ENCODE measurements around the gene KRT71. TPM values are rescaled to one million over a fixed set of nuclear protein-coding genes. Genes with fewer than 3 reads are reported as not detected.

Gene KRT71
- total and polyA plus RNA-seq, 2 of the 8 experiments (the other 6 are each of a cell fraction or from before 2014, with no cell fraction given): not detected

DNA sequence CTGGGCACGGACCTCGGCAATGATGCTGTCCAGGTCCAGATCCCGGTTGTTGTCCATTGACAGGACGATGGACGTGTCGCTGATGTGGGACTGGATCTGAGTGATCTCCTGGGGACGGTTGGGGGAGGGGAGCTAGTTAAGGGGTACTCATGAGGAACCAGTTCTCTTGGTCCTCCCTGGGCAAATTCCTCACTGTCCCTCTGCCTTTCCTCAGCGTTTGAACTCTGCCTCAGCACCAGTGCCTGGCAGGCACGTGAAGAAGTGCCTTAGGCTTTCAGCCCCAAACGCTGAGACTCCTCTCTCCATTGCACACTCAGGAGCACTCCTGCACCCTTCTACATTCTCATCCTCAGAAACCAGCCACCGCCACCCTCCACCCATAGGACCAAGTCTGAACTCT is 38.6 kb upstream of the KRT71 start (continued):
- TF ChIP-seq, protein P1, sequence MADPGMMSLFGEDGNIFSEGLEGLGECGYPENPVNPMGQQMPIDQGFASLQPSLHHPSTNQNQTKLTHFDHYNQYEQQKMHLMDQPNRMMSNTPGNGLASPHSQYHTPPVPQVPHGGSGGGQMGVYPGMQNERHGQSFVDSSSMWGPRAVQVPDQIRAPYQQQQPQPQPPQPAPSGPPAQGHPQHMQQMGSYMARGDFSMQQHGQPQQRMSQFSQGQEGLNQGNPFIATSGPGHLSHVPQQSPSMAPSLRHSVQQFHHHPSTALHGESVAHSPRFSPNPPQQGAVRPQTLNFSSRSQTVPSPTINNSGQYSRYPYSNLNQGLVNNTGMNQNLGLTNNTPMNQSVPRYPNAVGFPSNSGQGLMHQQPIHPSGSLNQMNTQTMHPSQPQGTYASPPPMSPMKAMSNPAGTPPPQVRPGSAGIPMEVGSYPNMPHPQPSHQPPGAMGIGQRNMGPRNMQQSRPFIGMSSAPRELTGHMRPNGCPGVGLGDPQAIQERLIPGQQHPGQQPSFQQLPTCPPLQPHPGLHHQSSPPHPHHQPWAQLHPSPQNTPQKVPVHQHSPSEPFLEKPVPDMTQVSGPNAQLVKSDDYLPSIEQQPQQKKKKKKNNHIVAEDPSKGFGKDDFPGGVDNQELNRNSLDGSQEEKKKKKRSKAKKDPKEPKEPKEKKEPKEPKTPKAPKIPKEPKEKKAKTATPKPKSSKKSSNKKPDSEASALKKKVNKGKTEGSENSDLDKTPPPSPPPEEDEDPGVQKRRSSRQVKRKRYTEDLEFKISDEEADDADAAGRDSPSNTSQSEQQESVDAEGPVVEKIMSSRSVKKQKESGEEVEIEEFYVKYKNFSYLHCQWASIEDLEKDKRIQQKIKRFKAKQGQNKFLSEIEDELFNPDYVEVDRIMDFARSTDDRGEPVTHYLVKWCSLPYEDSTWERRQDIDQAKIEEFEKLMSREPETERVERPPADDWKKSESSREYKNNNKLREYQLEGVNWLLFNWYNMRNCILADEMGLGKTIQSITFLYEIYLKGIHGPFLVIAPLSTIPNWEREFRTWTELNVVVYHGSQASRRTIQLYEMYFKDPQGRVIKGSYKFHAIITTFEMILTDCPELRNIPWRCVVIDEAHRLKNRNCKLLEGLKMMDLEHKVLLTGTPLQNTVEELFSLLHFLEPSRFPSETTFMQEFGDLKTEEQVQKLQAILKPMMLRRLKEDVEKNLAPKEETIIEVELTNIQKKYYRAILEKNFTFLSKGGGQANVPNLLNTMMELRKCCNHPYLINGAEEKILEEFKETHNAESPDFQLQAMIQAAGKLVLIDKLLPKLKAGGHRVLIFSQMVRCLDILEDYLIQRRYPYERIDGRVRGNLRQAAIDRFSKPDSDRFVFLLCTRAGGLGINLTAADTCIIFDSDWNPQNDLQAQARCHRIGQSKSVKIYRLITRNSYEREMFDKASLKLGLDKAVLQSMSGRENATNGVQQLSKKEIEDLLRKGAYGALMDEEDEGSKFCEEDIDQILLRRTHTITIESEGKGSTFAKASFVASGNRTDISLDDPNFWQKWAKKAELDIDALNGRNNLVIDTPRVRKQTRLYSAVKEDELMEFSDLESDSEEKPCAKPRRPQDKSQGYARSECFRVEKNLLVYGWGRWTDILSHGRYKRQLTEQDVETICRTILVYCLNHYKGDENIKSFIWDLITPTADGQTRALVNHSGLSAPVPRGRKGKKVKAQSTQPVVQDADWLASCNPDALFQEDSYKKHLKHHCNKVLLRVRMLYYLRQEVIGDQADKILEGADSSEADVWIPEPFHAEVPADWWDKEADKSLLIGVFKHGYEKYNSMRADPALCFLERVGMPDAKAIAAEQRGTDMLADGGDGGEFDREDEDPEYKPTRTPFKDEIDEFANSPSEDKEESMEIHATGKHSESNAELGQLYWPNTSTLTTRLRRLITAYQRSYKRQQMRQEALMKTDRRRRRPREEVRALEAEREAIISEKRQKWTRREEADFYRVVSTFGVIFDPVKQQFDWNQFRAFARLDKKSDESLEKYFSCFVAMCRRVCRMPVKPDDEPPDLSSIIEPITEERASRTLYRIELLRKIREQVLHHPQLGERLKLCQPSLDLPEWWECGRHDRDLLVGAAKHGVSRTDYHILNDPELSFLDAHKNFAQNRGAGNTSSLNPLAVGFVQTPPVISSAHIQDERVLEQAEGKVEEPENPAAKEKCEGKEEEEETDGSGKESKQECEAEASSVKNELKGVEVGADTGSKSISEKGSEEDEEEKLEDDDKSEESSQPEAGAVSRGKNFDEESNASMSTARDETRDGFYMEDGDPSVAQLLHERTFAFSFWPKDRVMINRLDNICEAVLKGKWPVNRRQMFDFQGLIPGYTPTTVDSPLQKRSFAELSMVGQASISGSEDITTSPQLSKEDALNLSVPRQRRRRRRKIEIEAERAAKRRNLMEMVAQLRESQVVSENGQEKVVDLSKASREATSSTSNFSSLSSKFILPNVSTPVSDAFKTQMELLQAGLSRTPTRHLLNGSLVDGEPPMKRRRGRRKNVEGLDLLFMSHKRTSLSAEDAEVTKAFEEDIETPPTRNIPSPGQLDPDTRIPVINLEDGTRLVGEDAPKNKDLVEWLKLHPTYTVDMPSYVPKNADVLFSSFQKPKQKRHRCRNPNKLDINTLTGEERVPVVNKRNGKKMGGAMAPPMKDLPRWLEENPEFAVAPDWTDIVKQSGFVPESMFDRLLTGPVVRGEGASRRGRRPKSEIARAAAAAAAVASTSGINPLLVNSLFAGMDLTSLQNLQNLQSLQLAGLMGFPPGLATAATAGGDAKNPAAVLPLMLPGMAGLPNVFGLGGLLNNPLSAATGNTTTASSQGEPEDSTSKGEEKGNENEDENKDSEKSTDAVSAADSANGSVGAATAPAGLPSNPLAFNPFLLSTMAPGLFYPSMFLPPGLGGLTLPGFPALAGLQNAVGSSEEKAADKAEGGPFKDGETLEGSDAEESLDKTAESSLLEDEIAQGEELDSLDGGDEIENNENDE (IDR thresholded peaks at IDR 0.05; ENCODE audit: insufficient replicate concordance, low read length): no peak
- TF ChIP-seq PHF8 (conservative IDR thresholded peaks at IDR 0.05; ENCODE audit: low read depth, low read length): no peak
- TF ChIP-seq RBBP5 (IDR thresholded peaks at IDR 0.05; ENCODE audit: borderline replicate concordance, low read depth, low read length): no peak
- no peak for TF ChIP-seq HDAC2 (IDR thresholded peaks at IDR 0.05; ENCODE audit: borderline replicate concordance in 1 of 2, low read depth in 2 of 2, low read length in 2 of 2)
- TF ChIP-seq BRCA1 (IDR thresholded peaks at IDR 0.05; ENCODE audit: low read depth, low read length): no peak
- TF ChIP-seq SIRT6 (IDR thresholded peaks at IDR 0.05; ENCODE audit: low read length): no peak
- no peak for TF ChIP-seq MAFK (IDR thresholded peaks at IDR 0.05; ENCODE audit: low read depth, low read length)
- TF ChIP-seq CBX5 (IDR thresholded peaks at IDR 0.05; ENCODE audit: low read depth, low read length): no peak

Measured in H1 (cell line).